ENCODE results near the gene TTLL4.
"Not testable (repeated sequence)": the region's sequence is repeated elsewhere in the genome, so short reads cannot be mapped to it uniquely, and the experiment has no call there.

The TTLL4 gene

DNA sequence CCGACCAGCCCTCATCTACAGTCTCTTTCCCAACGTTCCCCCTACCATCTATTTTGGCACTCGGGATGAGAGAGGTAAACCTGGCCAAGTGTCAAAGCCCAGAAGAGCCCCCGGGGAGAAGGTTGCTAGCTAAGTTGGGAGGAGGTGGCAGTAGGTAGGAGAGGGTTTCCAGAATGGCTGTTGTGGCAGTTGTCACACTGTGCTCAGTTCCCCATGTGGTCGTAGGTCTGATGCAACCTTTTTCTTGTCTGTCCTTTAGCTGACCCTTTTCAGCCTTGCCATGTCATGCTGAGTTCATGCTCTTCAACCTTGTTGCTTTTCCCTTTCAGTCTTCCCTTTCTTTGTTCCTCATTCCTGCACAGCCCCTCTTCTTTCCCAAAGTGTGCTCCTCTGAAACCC lies 34.5 kb downstream of the TTLL4 start:
- DNase-seq: no peak

DNA sequence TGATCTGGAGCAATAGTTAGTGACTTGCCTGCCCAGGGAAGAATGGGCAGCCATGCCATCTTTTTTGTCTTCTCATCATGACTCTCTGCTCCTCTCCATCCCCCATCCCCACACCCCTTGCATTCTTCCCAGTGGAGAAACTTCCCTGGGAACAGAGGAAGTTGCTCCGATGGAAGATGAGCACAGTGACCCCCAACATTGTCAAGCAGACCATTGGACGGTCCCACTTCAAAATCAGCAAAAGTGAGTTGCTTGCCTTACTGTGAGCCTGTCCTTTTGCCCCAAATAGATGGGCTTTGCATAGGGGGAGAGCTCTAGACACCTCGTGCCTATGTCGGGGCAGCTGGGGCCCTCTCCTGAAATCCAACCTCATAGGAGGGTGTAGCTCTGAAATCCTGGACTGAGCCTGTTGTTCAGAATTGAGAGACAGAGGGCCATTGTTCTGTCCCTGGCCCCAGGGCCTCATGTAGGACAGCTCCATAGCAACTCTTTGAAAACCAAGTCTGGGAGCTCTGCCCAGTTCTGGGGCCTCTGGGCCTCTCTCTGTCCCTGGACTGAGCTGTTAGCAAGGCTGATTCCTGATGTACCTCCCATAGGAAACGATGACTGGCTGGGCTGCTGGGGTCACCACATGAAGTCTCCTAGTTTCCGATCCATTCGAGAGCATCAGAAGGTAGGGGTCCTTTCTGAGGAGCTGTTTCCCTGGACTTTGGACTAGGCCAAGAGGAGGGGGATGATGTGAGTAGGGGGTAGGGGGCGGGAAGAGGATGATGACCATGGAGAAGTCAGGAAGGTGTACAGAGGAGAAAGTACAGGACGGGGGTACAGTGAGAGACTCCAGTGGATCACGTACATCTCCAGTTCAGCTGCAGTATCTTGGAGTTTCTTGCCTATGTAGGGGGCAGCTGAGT lies 35.2 kb downstream of the TTLL4 start:
- DNase-seq: no peak

DNA sequence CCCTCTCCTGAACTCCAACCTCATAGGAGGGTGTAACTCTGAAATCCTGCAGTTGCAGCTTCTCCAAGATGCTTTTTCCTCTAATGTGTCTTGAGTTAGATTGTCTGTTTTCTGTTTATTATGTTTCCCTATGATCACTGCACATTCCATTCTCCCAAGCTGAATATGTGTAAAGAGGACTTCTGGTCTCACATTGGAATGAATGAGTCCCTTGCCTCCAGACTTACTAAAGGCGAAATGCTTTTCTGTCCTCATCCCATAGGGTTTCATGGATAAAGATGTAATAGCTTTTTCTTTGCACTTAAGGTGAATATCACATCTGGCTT lies 35.8 kb downstream of the TTLL4 start:
- no peak for DNase-seq

DNA sequence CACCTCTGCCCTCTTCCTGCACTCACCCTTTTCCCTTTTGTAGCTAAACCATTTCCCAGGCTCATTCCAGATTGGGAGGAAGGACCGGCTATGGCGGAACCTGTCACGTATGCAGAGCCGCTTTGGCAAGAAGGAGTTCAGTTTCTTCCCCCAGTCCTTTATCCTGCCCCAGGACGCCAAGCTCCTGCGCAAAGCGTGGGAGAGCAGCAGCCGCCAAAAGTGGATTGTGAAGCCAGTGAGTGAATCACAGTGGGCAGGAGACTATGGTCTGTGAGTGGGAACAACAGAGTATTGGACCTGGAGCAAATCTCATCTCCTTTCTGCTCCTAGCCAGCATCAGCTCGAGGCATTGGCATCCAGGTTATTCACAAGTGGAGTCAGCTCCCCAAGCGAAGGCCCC lies 36.3 kb downstream of the TTLL4 start:
- DNase-seq: no peak

DNA sequence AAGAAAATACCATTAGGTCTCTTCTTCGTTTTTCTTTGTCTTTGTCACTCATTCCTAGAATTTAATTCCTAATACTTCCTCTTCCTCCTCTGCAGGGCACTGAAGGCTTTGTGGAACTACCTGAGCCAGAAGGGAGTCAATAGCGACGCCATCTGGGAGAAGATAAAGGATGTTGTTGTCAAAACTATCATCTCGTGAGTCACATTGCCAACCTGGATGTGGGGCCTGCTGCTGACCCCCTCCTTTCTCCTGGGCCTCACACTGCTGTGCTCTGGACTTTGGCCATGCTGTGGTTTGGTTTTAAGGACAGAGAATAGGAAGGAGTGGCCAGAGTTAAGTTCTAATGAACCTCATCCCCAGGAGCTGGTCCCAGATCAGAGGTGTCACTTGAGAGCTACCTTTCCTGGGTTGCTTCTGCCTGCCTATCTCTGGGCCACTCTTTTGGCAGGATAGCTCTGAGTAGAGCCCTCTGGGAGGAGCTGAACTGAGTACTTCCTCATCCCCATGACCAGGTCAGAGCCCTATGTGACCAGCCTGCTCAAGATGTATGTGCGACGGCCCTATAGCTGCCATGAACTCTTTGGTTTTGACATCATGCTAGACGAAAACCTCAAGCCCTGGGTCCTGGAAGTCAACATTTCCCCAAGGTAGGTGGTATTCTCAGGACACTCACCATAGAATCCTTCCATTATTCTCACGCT lies 38.3 kb downstream of the TTLL4 start:
- DNase-seq: no peak

DNA sequence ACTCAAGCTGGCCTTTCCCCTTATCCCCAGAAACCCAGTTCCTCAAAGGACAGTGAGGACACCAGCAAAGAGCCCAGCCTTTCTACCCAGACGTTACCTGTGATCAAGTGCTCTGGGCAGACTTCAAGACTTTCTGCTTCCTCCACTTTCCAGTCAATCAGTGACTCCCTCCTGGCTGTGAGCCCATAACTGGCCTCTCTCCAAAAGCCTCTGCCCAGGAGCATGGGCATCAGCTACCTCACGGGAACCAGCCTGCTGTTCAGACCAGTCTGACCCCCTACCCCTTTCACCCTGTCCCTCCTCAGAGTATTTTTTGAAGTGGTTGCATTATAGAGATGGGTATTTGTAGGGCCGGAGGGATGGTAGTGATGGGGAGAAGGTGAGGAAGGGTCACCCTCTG lies 43.6 kb downstream of the TTLL4 start:
- DNase-seq: no peak

DNA sequence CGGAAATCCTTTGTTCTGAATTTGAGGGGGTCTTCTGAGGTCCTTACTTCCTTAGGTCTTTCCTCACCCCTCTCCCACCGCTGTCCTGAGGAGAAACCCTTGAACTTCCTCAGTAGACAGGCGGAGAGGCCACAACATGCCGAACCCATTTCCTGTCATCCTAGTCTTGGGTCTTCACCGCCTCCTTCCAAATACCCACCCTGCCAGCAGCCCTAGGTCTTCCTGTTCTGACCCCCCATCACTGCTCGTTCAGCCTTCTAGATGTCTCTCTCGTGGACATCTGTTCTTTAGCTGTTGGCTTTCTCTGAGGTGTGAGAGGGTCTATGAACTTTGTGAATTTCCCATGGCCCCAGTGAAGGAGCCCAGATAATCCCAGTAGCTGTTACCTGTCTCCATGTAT lies 44.1 kb downstream of the TTLL4 start:
- no peak for DNase-seq

DNA sequence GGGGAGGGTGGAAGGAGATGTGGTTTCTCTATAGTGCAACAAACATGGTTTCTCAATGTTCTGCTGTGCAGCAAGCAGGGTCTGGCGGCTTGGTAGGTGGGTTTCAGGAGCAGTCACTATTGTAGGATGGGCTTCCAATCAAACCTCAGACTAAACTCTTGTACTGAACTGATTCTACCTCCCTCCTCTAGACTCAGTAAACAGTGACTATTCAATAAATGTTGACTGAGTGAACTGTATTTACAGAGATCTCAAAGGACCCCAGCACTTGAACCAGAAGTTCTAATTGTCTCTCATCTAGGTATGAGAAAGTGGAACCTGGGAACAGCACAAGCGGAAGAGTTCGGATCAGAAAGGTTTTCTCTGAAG lies 44.5 kb downstream of the TTLL4 start:
- no peak for DNase-seq

DNA sequence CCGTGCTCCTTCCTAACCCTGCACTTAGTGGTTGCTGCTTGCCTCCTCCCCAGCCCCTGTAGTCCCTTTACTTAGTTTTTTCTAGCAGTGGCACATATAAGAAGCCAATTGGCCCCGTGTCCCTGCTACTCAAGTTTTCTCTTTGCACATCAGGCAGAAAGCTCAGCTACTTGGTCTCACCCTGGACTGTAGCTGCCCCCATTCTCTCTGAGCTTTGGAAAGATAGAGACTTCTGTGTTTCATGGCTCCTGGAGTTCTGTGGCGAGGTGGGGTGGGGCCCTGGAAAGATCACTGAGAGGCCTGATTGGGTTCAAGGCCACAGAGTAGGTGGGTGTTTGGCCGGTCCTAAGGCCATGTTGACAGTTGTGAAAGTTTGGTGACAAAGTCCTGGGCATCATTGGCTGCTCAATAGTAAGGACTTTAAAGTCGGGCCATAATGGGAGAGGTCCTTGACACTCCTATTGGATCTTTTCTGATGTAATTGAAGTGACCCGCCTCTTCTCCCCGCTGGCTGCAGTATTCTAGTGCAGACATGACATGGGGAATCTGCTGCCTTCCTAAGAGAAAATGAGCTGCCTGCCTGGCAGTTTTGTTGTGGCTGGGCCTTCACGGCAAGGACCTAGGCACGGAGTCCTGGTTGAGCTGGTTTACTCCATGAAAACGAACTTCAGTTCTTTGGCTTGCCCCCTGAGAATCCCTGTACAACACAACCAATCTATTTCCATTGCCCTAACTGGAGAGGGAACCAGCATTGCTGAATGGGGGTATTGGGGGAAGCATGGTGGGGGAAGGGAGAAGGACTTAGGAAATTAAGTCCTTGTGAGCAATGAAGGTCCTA lies 45.2 kb downstream of the TTLL4 start:
- no peak for DNase-seq

DNA sequence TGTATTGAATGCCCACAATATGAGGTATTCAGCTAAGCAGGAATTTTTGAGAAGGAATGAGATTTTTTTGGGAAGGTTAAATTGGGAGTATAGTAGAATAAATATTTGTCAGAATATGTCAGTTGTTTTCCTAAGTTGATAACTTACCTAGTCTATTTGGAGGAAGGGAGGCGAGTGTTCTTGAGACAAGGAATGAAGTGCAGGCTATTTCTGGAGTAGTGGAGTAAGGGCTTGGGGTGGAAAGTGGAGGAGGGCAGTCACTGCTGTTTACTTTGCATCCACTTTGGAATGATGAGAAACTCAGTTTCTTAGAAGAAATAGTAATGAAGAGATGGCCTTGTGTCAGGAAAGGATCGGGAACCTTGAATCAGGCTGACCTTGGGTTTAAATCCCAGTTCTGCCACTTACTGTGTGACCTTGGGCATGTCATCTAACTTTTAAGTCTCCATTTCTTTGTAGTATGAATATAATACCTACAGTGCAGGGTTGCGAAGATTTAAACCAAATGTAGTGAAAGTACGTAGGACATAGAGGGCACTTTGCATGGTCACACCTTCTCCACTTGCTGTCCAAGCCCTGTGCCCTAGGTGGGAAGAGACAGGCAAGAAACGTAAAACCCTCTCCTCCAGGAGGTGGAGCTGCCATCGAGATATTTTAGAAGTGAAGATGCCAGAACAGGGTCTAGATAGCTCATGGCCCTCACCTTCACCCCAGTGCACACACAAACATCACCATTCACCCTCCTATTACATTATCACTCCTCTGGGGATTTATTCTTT lies 46.2 kb downstream of the TTLL4 start:
- DNase-seq: no peak

DNA sequence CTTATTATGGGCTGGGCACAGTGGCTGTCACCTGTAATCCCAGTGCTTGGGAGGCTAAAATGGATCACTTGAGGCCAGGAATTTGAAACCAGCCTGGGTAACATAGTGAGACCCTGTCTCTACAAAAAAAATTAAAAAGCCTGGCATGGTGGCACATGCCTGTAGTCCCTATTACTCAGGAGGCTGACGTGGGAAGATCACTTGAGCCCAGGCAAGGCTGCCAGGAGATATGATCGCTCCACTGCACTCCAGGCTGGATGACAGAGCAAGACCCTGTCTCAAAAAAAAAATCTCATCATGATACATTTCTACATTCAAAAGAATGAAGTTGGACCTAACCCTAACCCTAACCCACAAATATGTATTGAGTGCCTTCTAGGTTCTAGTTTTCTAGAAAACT lies 51.2 kb downstream of the TTLL4 start:
- no peak for DNase-seq

DNA sequence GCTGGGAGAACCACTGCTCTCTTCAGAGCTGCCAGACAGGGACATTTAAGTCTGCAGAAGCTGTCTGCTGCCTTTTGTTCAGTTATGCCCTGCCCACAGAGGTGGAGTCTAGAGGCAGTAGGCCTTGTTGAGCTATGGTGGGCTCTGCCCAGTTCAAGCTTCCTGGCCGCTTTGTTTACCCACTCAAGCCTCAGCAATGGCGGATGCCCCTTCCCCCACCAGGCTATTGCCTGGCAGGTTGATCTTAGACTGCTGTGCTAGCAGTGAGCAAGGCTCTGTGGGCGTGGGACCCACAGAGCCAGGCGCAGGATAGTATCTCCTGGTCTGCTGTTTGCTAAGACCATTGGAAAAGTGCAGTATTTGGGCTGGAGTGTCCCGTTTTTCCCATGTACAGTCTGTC lies 62.1 kb downstream of the TTLL4 start:
- not testable (repeated sequence) for DNase-seq

DNA sequence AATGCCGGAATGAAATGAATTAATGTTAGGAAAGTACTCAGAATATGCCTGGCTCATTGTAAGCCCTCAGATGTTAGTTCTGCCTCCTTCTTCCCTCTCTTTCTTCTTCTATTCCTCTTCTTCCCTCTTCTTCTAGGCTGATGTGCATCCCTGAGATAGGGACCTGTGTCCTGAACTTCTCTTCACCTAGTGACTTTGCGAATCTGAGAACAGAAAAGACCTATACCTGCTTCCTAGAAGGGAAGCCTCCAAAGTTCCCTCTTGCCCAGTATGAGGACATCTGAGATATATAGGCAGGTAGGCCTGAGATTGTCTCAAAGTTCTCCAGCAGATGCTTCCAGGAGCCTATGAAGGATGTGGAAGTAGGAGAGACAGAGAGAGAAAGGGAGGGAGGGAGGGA lies 63.2 kb downstream of the TTLL4 start:
- no peak for DNase-seq

DNA sequence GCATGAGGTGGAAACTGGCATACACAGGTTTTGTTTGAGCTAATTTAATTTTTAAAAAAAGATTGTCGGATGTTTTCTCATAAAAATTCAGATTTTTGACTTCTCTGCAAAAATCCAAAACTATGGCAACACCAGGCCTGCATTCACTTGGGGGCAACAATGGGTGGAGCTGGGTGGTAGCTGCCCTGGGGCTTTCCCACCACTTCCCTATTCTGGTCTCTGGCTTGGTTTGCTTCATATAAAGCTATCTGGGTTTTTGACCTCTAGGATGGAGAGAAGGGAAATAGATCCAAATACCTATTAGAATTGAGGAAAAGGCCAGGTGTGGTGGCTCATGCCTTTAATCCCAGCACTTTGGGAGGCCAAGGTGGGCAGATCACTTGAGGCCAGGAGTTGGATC lies 65.9 kb downstream of the TTLL4 start:
- DNase-seq: no peak

DNA sequence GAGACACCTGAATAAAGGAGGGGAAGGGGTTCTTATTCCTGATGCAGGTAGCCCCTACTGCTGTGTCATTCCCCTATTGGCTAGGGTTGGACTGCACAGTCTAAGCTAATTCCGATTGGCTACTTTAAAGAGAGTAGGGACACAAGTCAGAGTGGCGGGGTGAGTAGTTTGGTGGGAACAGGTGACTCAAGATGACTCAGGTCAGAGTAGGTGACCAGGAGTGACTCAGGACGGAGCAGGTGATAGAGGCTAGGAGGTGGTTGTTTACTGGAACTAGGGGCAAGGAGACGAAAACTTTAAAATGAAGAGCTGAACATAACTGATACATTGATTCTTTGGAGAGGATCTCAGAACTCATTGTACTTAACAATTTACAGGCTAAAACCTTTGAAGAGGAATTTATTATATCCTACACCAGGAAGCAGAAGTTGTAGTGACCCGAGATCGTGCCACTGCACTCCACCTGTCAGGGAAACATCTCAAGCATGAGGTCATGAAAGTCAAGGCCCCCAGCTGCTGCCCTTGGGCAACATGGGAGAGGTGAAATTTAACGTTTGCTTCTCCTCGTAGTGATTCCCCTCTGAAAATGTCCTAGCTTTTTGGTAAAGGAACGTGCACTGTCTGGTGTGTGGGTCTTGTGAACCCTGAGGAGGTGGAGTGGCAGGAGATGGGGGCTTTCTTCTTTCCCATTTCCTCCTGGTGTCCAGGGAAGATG lies 66.8 kb downstream of the TTLL4 start:
- DNase-seq: no peak

DNA sequence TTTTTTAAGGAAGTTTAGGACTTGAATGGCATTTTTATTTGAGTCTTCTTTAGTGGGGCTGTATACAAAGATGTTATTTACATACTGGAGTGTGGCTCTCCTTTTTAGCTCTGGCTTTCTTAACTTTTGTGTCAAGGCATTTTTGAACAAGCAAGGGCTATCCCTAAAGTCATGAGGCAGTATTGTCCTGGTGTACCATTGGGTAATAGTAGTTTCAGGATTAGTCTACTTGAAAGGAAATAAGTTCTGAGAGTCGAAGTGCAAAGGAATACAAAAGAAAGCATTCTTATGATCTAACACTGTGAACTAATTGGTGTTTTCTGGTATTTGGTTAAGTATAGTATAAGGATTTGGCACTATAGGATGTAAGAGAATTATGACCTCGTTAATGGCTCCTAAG lies 69.4 kb downstream of the TTLL4 start:
- DNase-seq: no peak

DNA sequence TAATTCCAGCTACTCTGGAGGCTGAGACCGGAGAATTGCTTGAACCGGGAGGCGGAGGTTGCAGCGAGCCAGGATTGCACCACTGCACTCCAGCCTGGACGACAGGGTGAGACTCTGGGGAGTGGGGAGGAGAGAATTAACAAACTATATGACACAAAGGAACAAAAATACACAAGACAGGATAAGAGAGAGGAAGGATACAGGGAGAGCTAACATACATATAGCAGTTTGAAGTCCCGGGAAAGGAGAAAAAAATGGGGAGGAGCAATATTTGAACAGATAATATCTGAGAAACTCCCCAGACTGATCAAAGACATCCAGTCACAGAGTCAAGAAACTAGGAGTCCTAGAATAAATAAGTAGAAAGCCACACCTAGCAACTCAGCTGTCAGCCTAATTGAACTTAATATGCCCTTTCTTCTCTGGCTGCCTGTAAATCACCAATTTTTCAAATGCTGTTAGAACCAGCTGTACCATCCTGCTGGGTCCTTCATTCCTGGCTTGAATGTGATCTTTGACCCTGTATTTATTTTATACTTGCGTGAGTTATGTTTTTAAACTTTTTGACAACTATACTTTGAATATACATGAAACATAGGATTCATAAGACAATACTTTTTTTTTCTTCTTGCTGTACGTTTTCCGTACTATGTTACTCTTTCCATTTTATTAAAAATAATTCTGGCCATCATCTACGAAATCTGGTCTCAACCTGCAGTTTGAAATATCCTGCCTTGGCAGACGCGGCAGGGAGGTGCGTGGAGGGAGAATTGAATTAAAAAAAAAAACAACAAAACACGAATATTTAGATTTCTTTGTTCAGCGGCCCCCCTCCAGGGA lies 70.4 kb downstream of the TTLL4 start:
- DNase-seq: peak; percentile 18

DNA sequence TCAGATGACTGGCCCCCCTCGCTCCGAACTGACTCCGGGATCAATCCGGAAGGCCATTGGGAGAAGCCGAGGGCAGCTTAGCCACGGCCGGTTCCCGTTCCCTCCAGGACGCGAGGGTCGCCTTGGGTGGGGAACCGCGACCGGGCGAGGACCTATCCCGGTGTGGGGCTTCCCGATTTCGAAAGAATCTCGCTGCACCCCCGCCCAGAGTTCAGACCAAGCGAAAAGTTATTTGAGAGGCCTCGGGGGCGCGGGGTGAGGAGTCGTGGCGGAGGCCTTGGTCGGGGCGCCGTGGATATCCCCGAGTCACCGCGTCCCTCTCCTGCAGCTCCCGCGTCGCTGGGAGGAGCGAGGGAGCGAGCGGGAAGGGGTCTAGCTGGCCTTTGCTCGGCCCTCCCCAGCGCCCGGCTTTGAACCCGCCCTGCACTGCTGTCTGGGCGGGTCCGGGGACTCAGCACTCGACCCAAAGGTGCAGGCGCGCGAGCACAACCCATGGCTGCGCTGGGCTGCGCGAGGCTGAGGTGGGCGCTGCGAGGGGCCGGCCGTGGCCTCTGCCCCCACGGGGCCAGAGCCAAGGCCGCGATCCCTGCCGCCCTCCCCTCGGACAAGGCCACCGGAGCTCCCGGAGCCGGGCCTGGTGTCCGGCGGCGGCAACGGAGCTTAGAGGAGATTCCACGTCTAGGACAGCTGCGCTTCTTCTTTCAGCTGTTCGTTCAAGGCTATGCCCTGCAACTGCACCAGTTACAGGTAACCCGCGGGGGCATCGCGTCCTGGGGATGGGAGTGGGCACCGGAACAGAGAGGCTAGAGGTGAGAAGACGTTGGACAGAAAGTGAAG lies 71.3 kb downstream of the TTLL4 start, which contains the start of gene CYP27A1:
TSS of gene CYP27A1 (plus strand) at position 457 of the 837 bp plus-strand sequence. CDS start at position 493, 36 bp downstream.
- peak; percentile 82 for DNase-seq

DNA sequence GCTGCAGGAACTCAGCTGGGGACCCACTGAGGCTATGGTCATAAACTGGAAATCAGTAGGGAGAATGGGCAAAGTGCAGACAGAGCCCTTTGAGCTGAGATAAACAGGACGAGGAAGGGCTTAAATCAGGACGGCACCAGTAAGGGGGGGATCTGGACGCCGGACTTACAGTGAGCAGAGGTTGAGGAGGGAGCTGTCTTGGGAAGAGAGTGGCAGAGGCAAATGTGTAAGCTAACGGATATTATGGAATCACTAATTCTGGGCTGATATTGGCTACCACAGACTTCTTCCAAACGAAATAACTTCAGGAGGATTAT lies 71.9 kb downstream of the TTLL4 start:
- DNase-seq: no peak

DNA sequence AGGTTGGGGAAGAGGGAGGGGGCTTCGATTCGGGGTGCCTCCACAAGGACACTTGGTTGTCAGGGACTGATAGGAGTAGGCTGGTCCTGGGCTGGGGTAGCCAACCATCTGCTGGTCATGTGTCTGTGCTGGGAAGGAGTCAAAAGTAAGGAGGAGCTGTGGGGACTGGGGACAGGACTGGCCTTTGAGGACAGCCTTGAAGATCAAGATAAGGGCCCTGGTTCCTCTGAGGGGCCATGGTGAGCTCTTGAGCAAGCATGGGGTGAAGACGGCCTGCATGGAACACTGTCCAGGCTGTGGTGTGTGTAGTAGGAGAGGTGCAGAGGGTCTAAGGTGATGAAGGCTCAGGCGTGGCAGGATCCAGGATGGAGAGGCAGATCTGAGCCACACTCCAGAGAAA lies 73.1 kb downstream of the TTLL4 start:
- no peak for DNase-seq
